Measurements from ENCODE around the gene NEURL3. TPM values are rescaled to one million over a fixed set of nuclear protein-coding genes. Genes with fewer than 3 reads are reported as not detected.
A peak's percentile ranks its signal among the peaks of the same experiment; 100 is the strongest.

NEURL3 gene
- polyA plus RNA-seq, 3 donors: not detected

DNA sequence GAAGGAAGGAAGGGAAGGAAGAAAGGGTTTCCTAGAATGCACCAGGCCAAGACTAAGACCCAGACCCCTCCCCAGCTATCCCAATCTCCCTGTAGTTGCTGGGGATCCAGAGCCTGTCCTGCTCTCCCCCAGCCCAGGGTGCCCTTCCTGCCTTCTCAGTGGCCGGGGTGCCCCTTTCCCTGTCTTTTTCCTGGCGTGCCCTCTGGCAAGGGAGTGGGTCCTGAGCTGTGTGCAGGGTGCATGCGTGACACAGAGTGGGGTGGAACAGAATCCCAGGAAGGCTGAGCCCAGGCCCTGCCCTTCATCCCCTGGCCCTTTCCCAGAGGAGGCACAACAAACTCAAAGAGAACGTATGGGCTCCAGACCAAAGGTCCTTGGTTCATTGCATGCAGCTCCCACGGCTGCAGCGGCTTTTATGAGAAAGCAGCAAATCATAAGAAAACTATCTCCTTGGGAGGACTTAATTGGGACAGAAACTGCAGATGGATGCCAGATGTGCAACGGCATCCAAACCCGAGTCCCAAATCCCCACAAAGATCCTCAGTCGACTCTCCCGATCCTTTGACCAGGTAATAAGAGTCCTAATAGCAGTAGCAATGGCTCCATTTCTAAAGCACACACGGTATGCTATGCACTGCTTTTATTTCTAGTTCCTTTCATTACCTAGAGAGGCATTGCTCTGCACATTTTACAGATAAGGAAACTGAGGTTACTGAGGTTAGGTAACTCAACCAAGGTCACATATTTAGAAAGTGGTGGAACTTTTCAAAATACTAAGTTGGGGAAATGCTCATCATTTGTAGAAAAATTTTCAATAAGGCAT is 18.7 kb upstream of the NEURL3 start:
- Histone ChIP-seq H3K27me3 (ENCODE audit: control insufficient read depth in 2 of 2, insufficient read depth in 2 of 2, low read length in 2 of 2) (peaks cover 0 to 2% of the 10 kb centered on the region in 2 donors), H3K9me3 (replicated peaks in 1 of 2; ENCODE audit: control insufficient read depth in 1 of 2, insufficient read depth in 1 of 2, low read length in 2 of 2) (no peaks in the 10 kb centered on the region), H3K4me3 (replicated peaks in 1 of 3; ENCODE audit: low read depth in 2 of 3, low read length in 3 of 3) (no peak overlapping the region), H4K20me1 (ENCODE audit: insufficient read depth, low read length) (no peaks in the 10 kb centered on the region), H3K4me1 (ENCODE audit: control insufficient read depth in 1 of 2, insufficient read depth in 2 of 2, low read length in 2 of 2) (peaks cover 18 to 21% of the 10 kb centered on the region in 2 donors), H3K4me2 (replicated peaks; ENCODE audit: extremely low read depth, low read length, poor library complexity, severe bottlenecking) (no peak overlapping the region), H3K27ac (ENCODE audit: low read depth in 1 of 2, low read length in 2 of 2) (no peak overlapping the region), H3K9ac (ENCODE audit: insufficient read depth, low read length, poor library complexity, severe bottlenecking) (no peak overlapping the region), H3K36me3 (replicated peaks in 1 of 2; ENCODE audit: control insufficient read depth in 1 of 2, insufficient read depth in 2 of 2, low read length in 2 of 2) (no peaks in the 10 kb centered on the region), H3K79me2 (ENCODE audit: insufficient read depth, low read length) (no peaks in the 10 kb centered on the region), H2AFZ (ENCODE audit: insufficient read depth, low read depth, low read length, poor library complexity, severe bottlenecking) (no peak overlapping the region)
- Mint-ChIP-seq H3K9me3 (peaks cover 0 to 3% (median 1%) of the 10 kb centered on the region in 7 donors), H3K4me3 (no peak overlapping the region), H3K4me1 (peaks cover 26% of the 10 kb centered on the region), H3K36me3 (peaks cover 0 to 6% of the 10 kb centered on the region in 2 donors), H3K27ac (no peak overlapping the region), H3K27me3 (ENCODE audit: low read depth in 3 of 3) (peaks cover 11 to 18% (median 18%) of the 10 kb centered on the region in 3 donors)
- TF ChIP-seq, protein P1, sequence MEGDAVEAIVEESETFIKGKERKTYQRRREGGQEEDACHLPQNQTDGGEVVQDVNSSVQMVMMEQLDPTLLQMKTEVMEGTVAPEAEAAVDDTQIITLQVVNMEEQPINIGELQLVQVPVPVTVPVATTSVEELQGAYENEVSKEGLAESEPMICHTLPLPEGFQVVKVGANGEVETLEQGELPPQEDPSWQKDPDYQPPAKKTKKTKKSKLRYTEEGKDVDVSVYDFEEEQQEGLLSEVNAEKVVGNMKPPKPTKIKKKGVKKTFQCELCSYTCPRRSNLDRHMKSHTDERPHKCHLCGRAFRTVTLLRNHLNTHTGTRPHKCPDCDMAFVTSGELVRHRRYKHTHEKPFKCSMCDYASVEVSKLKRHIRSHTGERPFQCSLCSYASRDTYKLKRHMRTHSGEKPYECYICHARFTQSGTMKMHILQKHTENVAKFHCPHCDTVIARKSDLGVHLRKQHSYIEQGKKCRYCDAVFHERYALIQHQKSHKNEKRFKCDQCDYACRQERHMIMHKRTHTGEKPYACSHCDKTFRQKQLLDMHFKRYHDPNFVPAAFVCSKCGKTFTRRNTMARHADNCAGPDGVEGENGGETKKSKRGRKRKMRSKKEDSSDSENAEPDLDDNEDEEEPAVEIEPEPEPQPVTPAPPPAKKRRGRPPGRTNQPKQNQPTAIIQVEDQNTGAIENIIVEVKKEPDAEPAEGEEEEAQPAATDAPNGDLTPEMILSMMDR (IDR thresholded peaks at IDR 0.05): no peak
- no peak for DNase-seq
- intact Hi-C loops (cut with micrococcal nuclease): no loop called here
- whole genome bisulfite sequencing (ENCODE audit: insufficient coverage): 87% methylated on average over 8 of the region's 11 CpGs

DNA sequence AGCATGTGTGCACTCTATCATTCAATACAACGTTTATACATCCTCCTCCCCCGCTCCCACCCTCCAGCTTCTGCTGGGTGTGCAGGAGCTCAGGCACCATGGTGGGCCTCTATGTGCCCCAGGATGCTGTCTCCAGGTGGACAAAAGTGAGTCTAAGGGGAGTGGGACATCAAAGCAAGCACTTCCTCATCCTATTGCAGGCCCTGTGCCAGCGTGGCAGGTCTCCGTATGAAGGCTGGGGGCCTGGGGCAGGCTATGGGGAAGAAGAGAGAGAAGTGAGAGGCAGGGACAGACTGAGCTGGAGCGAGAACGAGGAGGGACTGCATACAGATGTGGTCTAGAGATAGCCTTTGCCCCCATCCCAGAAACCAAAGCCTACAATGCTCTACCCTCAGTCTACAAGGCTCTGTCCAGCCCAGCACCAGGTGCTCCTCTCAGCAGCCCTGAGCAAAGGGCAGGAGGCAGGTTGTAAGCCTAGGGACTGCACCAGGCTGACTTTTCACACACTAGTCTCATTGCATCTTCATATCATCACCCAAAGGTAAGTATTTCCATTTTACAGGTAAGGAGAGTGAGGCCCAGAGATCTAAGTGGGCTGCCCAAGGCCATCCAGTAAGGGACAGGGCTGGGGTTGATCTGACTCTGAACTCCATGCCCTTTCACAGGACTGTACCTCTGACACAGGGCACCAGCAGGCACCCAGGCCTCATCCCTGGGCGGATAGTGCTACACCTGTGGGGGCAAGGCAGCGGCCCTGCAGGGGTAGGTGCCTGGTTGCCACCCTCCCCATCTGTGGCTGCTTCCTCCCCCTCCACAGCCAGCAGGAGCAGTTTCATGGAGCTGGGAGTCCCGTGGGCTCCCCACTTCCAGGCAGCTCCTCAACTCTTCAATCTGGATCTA is 17.4 kb upstream of the NEURL3 start:
- Histone ChIP-seq H3K4me3 (replicated peaks in 1 of 3; ENCODE audit: low read depth in 2 of 3, low read length in 3 of 3) (no peak overlapping the region), H4K20me1 (ENCODE audit: insufficient read depth, low read length) (no peaks in the 10 kb centered on the region), H3K36me3 (replicated peaks in 1 of 2; ENCODE audit: control insufficient read depth in 1 of 2, insufficient read depth in 2 of 2, low read length in 2 of 2) (no peaks in the 10 kb centered on the region), H3K9me3 (replicated peaks in 1 of 2; ENCODE audit: control insufficient read depth in 1 of 2, insufficient read depth in 1 of 2, low read length in 2 of 2) (no peaks in the 10 kb centered on the region), H3K27ac (ENCODE audit: low read depth in 1 of 2, low read length in 2 of 2) (no peak overlapping the region), H3K79me2 (ENCODE audit: insufficient read depth, low read length) (no peaks in the 10 kb centered on the region), H3K4me2 (replicated peaks; ENCODE audit: extremely low read depth, low read length, poor library complexity, severe bottlenecking) (no peak overlapping the region), H2AFZ (ENCODE audit: insufficient read depth, low read depth, low read length, poor library complexity, severe bottlenecking) (no peak overlapping the region), H3K27me3 (ENCODE audit: control insufficient read depth in 2 of 2, insufficient read depth in 2 of 2, low read length in 2 of 2) (peaks cover 0 to 2% of the 10 kb centered on the region in 2 donors), H3K9ac (ENCODE audit: insufficient read depth, low read length, poor library complexity, severe bottlenecking) (no peak overlapping the region), H3K4me1 (ENCODE audit: control insufficient read depth in 1 of 2, insufficient read depth in 2 of 2, low read length in 2 of 2) (peaks cover 5 to 8% of the 10 kb centered on the region in 2 donors)
- Mint-ChIP-seq H3K27me3 (ENCODE audit: low read depth in 3 of 3) (peaks cover 9 to 18% (median 12%) of the 10 kb centered on the region in 3 donors), H3K4me1 (peaks cover 13% of the 10 kb centered on the region), H3K27ac (peak overlapping the region in 1 of 7 donors; percentile 43), H3K36me3 (peaks cover 0 to 6% of the 10 kb centered on the region in 2 donors), H3K4me3 (no peak overlapping the region), H3K9me3 (peaks cover 0 to 6% (median 1%) of the 10 kb centered on the region in 7 donors)
- WGBS (ENCODE audit: insufficient coverage): 100% methylated on average over 2 of the region's 9 CpGs
- DNase-seq: peak in 1 of 3 donors; percentile 6
- TF ChIP-seq, protein P1 (IDR thresholded peaks at IDR 0.05): no peak
- intact Hi-C loops (cut with micrococcal nuclease): no loop called here

Data from CD14-positive monocyte (primary cell).